H1 (cell line): ENCODE data around the gene NAA40. TPM values are rescaled to one million over a fixed set of nuclear protein-coding genes. Genes with fewer than 3 reads are reported as not detected.

Experiments
- CTCF ChIA-PET: fragments of 300-600 bp; sonication (Branson Sonifier 250); formaldehyde crosslinking; loops from one replicate; lab custom pipeline; 2021; ENCODE audit not compliant: partially characterized antibody; lab: Charles Lee
- POLR2A ChIA-PET: fragments of 300-600 bp; sonication (Branson Sonifier 250); formaldehyde crosslinking; loops from one replicate; lab custom pipeline; 2021; ENCODE audit warnings: inconsistent platforms; ENCODE audit not compliant: partially characterized antibody; lab: Charles Lee
- DNase-seq, 2 experiments: peaks; one replicate each; pipeline versions ENCODE4 v3.0.0 to v3.0.0-alpha.2; 2010 to 2022; ENCODE audit warnings: low spot score in 2 of 2, low read depth in 1 of 2, mixed read lengths in 1 of 2
- FAIRE-seq: peaks from 2 replicates; lab custom pipeline; 2011; peaks lifted over from hg19 to GRCh38; lab: Jason Lieb, UNC
- H2AFZ ChIP-seq: 2 replicates; pipeline ENCODE4 v1.8.1; 2012; ENCODE audit warnings: low read length, inconsistent platforms
- H2AK5ac ChIP-seq: 2 replicates; pipeline ENCODE4 v1.6.1; 2013; ENCODE audit warnings: low read depth, low read length
- H2BK120ac ChIP-seq: replicated peaks from 2 replicates; pipeline ENCODE3; 2013; ENCODE audit warnings: low read depth, low read length, inconsistent platforms
- H2BK12ac ChIP-seq: 2 replicates; pipeline ENCODE4 v1.6.1; 2013; ENCODE audit warnings: low read depth, low read length
- H2BK15ac ChIP-seq: 2 replicates; pipeline ENCODE4 v1.6.1; 2013; ENCODE audit warnings: low read length
- H2BK20ac ChIP-seq: 2 replicates; pipeline ENCODE4 v1.6.1; 2013; ENCODE audit warnings: low read length
- H2BK5ac ChIP-seq: 2 replicates; pipeline ENCODE4 v1.6.1; 2013; ENCODE audit warnings: low read depth, low read length
- H3K14ac ChIP-seq: 2 replicates; pipeline ENCODE4 v1.6.1; 2013; ENCODE audit warnings: inconsistent platforms; ENCODE audit not compliant: insufficient read length
- H3K18ac ChIP-seq: 2 replicates; pipeline ENCODE4 v1.6.1; 2013; ENCODE audit warnings: low read length; ENCODE audit errors: extremely low read depth
- H3K23ac ChIP-seq: 2 replicates; pipeline ENCODE4 v1.6.1; 2013; ENCODE audit warnings: inconsistent platforms; ENCODE audit not compliant: insufficient read length
- H3K23me2 ChIP-seq: 2 replicates; pipeline ENCODE4 v1.6.1; 2013; ENCODE audit warnings: low read depth, low read length
- H3K27ac ChIP-seq: 2 replicates; pipeline ENCODE4 v1.6.1; 2011; ENCODE audit warnings: low read depth, low read length, inconsistent platforms
- H3K27me3 ChIP-seq, 4 experiments: replicated peaks in 1 of 4; 1 replicate in 1 of 4; 2 replicates in 3 of 4; pipeline versions ENCODE4 v1.6.1 to v1.8.1; 2011 to 2013; ENCODE audit warnings: low read length in 3 of 4, mild to moderate bottlenecking in 3 of 4, inconsistent platforms in 2 of 4, mixed read lengths in 2 of 4, moderate library complexity in 1 of 4; ENCODE audit not compliant: control insufficient read depth in 3 of 4, insufficient read depth in 3 of 4; ENCODE audit errors: extremely low read depth in 1 of 4
- H3K36me3 ChIP-seq, 4 experiments: 2 replicates each; pipeline versions ENCODE4 v1.6.1 to v1.8.1; 2011 to 2013; ENCODE audit warnings: mild to moderate bottlenecking in 4 of 4, low read length in 3 of 4, moderate library complexity in 2 of 4, control low read depth in 1 of 4, inconsistent platforms in 1 of 4; ENCODE audit not compliant: insufficient read depth in 4 of 4, control insufficient read depth in 2 of 4
- H3K4ac ChIP-seq: replicated peaks from 2 replicates; pipeline ENCODE3; 2013; ENCODE audit warnings: low read length, low read depth, mixed read lengths, inconsistent platforms; ENCODE audit not compliant: insufficient read length
- H3K4me1 ChIP-seq, 4 experiments: replicated peaks in 1 of 4; 1 replicate in 1 of 4; 2 replicates in 3 of 4; pipeline versions ENCODE4 v1.6.1 to v1.8.1; 2011 to 2013; ENCODE audit warnings: low read length in 3 of 4, inconsistent platforms in 2 of 4, mixed read lengths in 1 of 4; ENCODE audit not compliant: insufficient read depth in 4 of 4, control insufficient read depth in 3 of 4
- H3K4me2 ChIP-seq, 2 experiments: 2 replicates each; pipeline versions ENCODE4 v1.6.1 to v1.8.1; 2011 to 2013; ENCODE audit warnings: low read depth in 2 of 2, low read length in 2 of 2, control low read depth in 1 of 2, inconsistent platforms in 1 of 2, mild to moderate bottlenecking in 1 of 2; ENCODE audit not compliant: insufficient read depth in 1 of 2
- H3K4me3 ChIP-seq, 4 experiments: fragments of 200-600, 300-600 bp in 1 of 4; sonication (generic), shearing (Covaris generic), sonication (Bioruptor Twin) in 1 of 4; 2 replicates each; pipeline versions ENCODE4 v1.5.1 to v1.8.1; 2011 to 2016; ENCODE audit warnings: low read length in 4 of 4, low read depth in 3 of 4, control low read depth in 2 of 4, inconsistent platforms in 2 of 4, mild to moderate bottlenecking in 2 of 4, mixed read lengths in 1 of 4, moderate library complexity in 1 of 4; ENCODE audit not compliant: insufficient read depth in 2 of 4; ENCODE audit errors: extremely low read depth in 1 of 4
- H3K56ac ChIP-seq: replicated peaks from 2 replicates; pipeline ENCODE3; 2013; ENCODE audit warnings: low read depth, mild to moderate bottlenecking, mixed read lengths, low read length, inconsistent platforms; ENCODE audit not compliant: insufficient read length
- H3K79me1 ChIP-seq: 2 replicates; pipeline ENCODE4 v1.6.1; 2013; ENCODE audit warnings: low read depth, low read length, control low read depth
- H3K79me2 ChIP-seq, 2 experiments: 2 replicates each; pipeline versions ENCODE4 v1.6.1 to v1.8.1; 2012 to 2013; ENCODE audit warnings: low read length in 2 of 2, mild to moderate bottlenecking in 2 of 2, inconsistent platforms in 1 of 2; ENCODE audit not compliant: insufficient read depth in 2 of 2, control insufficient read depth in 1 of 2
- H3K9ac ChIP-seq, 4 experiments: replicated peaks in 1 of 4; 1 replicate in 1 of 4; 2 replicates in 3 of 4; pipeline versions ENCODE4 v1.6.1 to v1.8.1; 2011 to 2013; ENCODE audit warnings: low read depth in 3 of 4, low read length in 3 of 4, control low read depth in 2 of 4, mild to moderate bottlenecking in 2 of 4, moderate library complexity in 2 of 4, inconsistent platforms in 1 of 4; ENCODE audit errors: extremely low read depth in 1 of 4
- H3K9me3 ChIP-seq, 2 experiments: 2 replicates each; pipeline versions ENCODE4 v1.6.1 to v1.8.1; 2012 to 2013; ENCODE audit warnings: mild to moderate bottlenecking in 2 of 2, moderate library complexity in 2 of 2, control low read depth in 1 of 2, inconsistent platforms in 1 of 2, low read depth in 1 of 2, low read length in 1 of 2, mixed read lengths in 1 of 2; ENCODE audit not compliant: insufficient read depth in 2 of 2
- H4K20me1 ChIP-seq, 2 experiments: replicated peaks in 1 of 2; 2 replicates each; pipeline versions ENCODE3 to v1.8.1; 2011 to 2013; ENCODE audit warnings: inconsistent platforms in 2 of 2, low read length in 2 of 2, mild to moderate bottlenecking in 1 of 2; ENCODE audit not compliant: insufficient read depth in 2 of 2, control insufficient read depth in 1 of 2
- H4K5ac ChIP-seq: 2 replicates; pipeline ENCODE4 v1.6.1; 2013; ENCODE audit warnings: low read length, low read depth, mixed read lengths, inconsistent platforms; ENCODE audit not compliant: insufficient read length
- H4K8ac ChIP-seq: 2 replicates; pipeline ENCODE4 v1.8.0; 2013; ENCODE audit warnings: mild to moderate bottlenecking, moderate library complexity, low read length, inconsistent platforms; ENCODE audit not compliant: insufficient read depth; ENCODE audit errors: extremely low read depth
- H4K91ac ChIP-seq: replicated peaks from 2 replicates; pipeline ENCODE3; 2013; ENCODE audit warnings: low read length, mixed read lengths, inconsistent platforms; ENCODE audit not compliant: insufficient read length
- CHD1 ChIP-seq: IDR thresholded peaks from 2 replicates; pipeline ENCODE4 v1.6.1; 2012; ENCODE audit warnings: low read depth, low read length, improper control_type of control experiment
- EP300 ChIP-seq, 2 experiments: IDR thresholded peaks; 1 replicate in 1 of 2; 2 replicates in 1 of 2; pipeline ENCODE4 v1.6.1; 2011 to 2012; ENCODE audit warnings: low read depth in 2 of 2, low read length in 2 of 2, mild to moderate bottlenecking in 2 of 2, borderline replicate concordance in 1 of 2, inconsistent platforms in 1 of 2, moderate library complexity in 1 of 2
- FOSL1 ChIP-seq: IDR thresholded peaks from 2 replicates; pipeline ENCODE4 v1.6.1; 2011; ENCODE audit warnings: mild to moderate bottlenecking, low read depth, low read length, moderate library complexity; ENCODE audit not compliant: insufficient read depth
- GTF2F1 ChIP-seq: IDR thresholded peaks from 2 replicates; pipeline ENCODE4 v1.6.1; 2012; ENCODE audit warnings: low read depth, low read length, improper control_type of control experiment, borderline replicate concordance
- HDAC6 ChIP-seq: IDR thresholded peaks from one replicate; pipeline ENCODE4 v1.7.1; 2012; ENCODE audit warnings: low read depth, mild to moderate bottlenecking, inconsistent platforms, low read length, moderate library complexity
- KDM1A ChIP-seq: fragments of 200-600, 300-600 bp; sonication (generic); IDR thresholded peaks from 2 replicates; pipeline ENCODE4 v1.7.1; 2016; ENCODE audit warnings: mild to moderate bottlenecking, low read length, borderline replicate concordance
- MAX ChIP-seq: IDR thresholded peaks from 2 replicates; pipeline ENCODE4 v1.6.1; 2012; ENCODE audit warnings: inconsistent platforms
- RBBP5 ChIP-seq: IDR thresholded peaks from 2 replicates; pipeline ENCODE4 v1.7.1; 2012; ENCODE audit warnings: low read depth, mild to moderate bottlenecking, inconsistent platforms, low read length, moderate library complexity, borderline replicate concordance
- SAP30 ChIP-seq: fragments of 300-600 bp; sonication (generic); IDR thresholded peaks from 2 replicates; pipeline ENCODE4 v1.7.1; 2012; ENCODE audit warnings: low read length, moderate library complexity, mild to moderate bottlenecking, inconsistent platforms; ENCODE audit not compliant: insufficient read depth, insufficient replicate concordance
- SIN3A ChIP-seq, 2 experiments: IDR thresholded peaks in 1 of 2; conservative IDR thresholded peaks in 1 of 2; 2 replicates each; pipeline ENCODE4 v1.6.1; 2011 to 2012; ENCODE audit warnings: low read length in 2 of 2, improper control_type of control experiment in 1 of 2, low read depth in 1 of 2, mild to moderate bottlenecking in 1 of 2
- SIRT6 ChIP-seq: IDR thresholded peaks from one replicate; pipeline ENCODE4 v1.7.1; 2012; ENCODE audit warnings: low read length, inconsistent platforms
- SP2 ChIP-seq: IDR thresholded peaks from 2 replicates; pipeline ENCODE4 v1.6.1; 2012; ENCODE audit warnings: mild to moderate bottlenecking, low read length, inconsistent platforms
- TCF12 ChIP-seq: IDR thresholded peaks from 2 replicates; pipeline ENCODE4 v1.6.1; 2011; ENCODE audit warnings: low read depth, mild to moderate bottlenecking, low read length
- WGBS, 2 experiments: shearing (Covaris generic) in 1 of 2; methylation state at CpG; one replicate each; pipeline versions ENCODE4 v1.1.6 to v1.1.7; 2013 to 2015; ENCODE audit warnings: low lambda C conversion rate in 2 of 2, mixed read lengths in 2 of 2, inconsistent platforms in 1 of 2, low coverage in 1 of 2, missing lambda C conversion rate in 1 of 2; ENCODE audit not compliant: insufficient replicate concordance in 2 of 2, insufficient coverage in 1 of 2, insufficient read length in 1 of 2; ENCODE audit errors: extremely low coverage in 1 of 2, missing lambda C conversion rate in 1 of 2; 5-methylcytosine and 5-hydroxymethylcytosine counted together
- polyA plus RNA-seq, 7 experiments: library from polyadenylated mRNA; depleted of rRNA in 3 of 7; stranded (reverse) in 5 of 7; unstranded in 2 of 7; fragments of >200 nt in 5 of 7; fragments of 200-250 nt in 2 of 7; gene quantifications; 1 replicate in 5 of 7; 2 replicates in 1 of 7; 4 replicates in 1 of 7; pipeline versions ENCODE4 v1.2.1 to v1.2.3, GENCODE V29; 2011 to 2013; ENCODE audit warnings: missing spikeins in 2 of 7, mixed read lengths in 2 of 7
- total RNA-seq: library from RNA; stranded (reverse); fragmentation: NEBNext Ultra II Directional; extraction: Animal tissue kit (Norgen Biotek cat#: 25700); gene quantifications from 2 replicates; pipeline ENCODE4 v1.2.1, GENCODE V29; 2021

Gene NAA40
- total and polyA plus RNA-seq, 2 of the 8 experiments (the other 6 are each of a cell fraction or from before 2014, with no cell fraction given), result 20.0 to 31.1 TPM

- no peak overlapping the region for H3K4me2 ChIP-seq
- DNase-seq (no peak), FAIRE-seq (no peak)
- no peak overlapping the region for H2BK120ac ChIP-seq
- no peak overlapping the region for H4K8ac ChIP-seq
- no peak overlapping the region for H2BK5ac ChIP-seq
- H2AFZ ChIP-seq, result no peak overlapping the region
- no peak overlapping the region for H3K56ac ChIP-seq
- no peak overlapping the region for H4K91ac ChIP-seq
- ChIA-PET CTCF (interaction anchor here (0.6 to 1.7 kb wide), 13 partner anchors 10 to 191 kb away, joined by 3 to 12 read pairs (median 4); no protein-coding TSS in a partner anchor), POLR2A (interaction anchor here (0.9 to 1.8 kb wide), 6 partner anchors 9 to 33 kb away, joined by 3 to 9 read pairs (median 4); partner anchors contain the start of gene COX8A)
- H3K27ac ChIP-seq, result no peak overlapping the region
- H2AK5ac ChIP-seq, result no peak overlapping the region
- H3K27me3 ChIP-seq, result no peaks in the 10 kb centered on the region
- H3K79me1 ChIP-seq, result no peaks in the 10 kb centered on the region
- no peak overlapping the region for H3K4ac ChIP-seq
- no peak overlapping the region for H3K23ac ChIP-seq
- H2BK12ac ChIP-seq, result no peak overlapping the region
- H2BK15ac ChIP-seq, result no peak overlapping the region
- no peak overlapping the region for H3K9ac ChIP-seq
- no peaks in the 10 kb centered on the region; a peak in 1 of 7 replicates for H3K4me1 ChIP-seq
- H4K5ac ChIP-seq, result no peak overlapping the region
- no peaks in the 10 kb centered on the region for H3K9me3 ChIP-seq
- no peak overlapping the region for H3K14ac ChIP-seq
- H4K20me1 ChIP-seq, result peaks cover 1 to 3% of the 10 kb centered on the region in 2 experiments
- no peak overlapping the region for H2BK20ac ChIP-seq
- H3K79me2 ChIP-seq, result no peaks in the 10 kb centered on the region
- H3K4me3 ChIP-seq, result no peak overlapping the region
- no peaks in the 10 kb centered on the region for H3K23me2 ChIP-seq
- WGBS, 2 experiments, result 92% methylated on average over 5 of the region's 5 CpGs; no CpG with 5 or more reads in 1 of the 2 experiments
- no peak overlapping the region for H3K18ac ChIP-seq
- peaks cover 9 to 23% (median 14%) of the 10 kb centered on the region in 4 experiments; a peak in 7 of 8 replicates for H3K36me3 ChIP-seq
- TF ChIP-seq GTF2F1 (no peak), SAP30 (no peak), CHD1 (no peak), EP300 (IDR thresholded peaks at IDR 0.05; ENCODE audit: borderline replicate concordance in 1 of 2, low read depth in 2 of 2, low read length in 2 of 2) (no peak), HDAC6 (no peak), KDM1A (no peak), FOSL1 (no peak), MAX (no peak), RBBP5 (no peak), TCF12 (no peak), SIRT6 (no peak), SP2 (no peak), SIN3A (conservative IDR thresholded peaks at IDR 0.05 in 1 of 2, IDR thresholded peaks at IDR 0.05 in 1 of 2; ENCODE audit: low read depth in 1 of 2, low read length in 2 of 2) (no peak)
Measured at GRCh38 chr11:63958008-63958407, 19.2 kb downstream of the NAA40 start.
